ENCODE data around the gene STBD1.

GRCh38 chr4:76260571-76260970 is 46.0 kb upstream of the STBD1 start:
- TF ChIP-seq CTCF (IDR thresholded peaks at IDR 0.05), result no peak
- TF ChIP-seq TCF7L2 (IDR thresholded peaks at IDR 0.05; ENCODE audit: low read depth, low read length), result no peak

All from Panc1 (cell line).